ENCODE results near the gene GGNBP2.

- TF ChIP-seq CTCF (IDR thresholded peaks at IDR 0.05): no peak
- no peak for TF ChIP-seq EP300 (IDR thresholded peaks at IDR 0.05)
Observed at GRCh38 chr17:36608280-36608679, 63.6 kb downstream of the GGNBP2 start.

Data from sigmoid colon (tissue), 4 donors.